WTC11 (cell line): ENCODE measurements around the gene ZC3H12D.

ENCODE experiments used
- CREB1 ChIP-seq: sonication (generic); formaldehyde crosslinking; IDR thresholded peaks from 2 replicates; pipeline ENCODE4 v1.8.0; 2023; ENCODE audit warnings: mild to moderate bottlenecking, missing genetic modification reagents
- CTCF ChIP-seq: fragments of 200-600 bp; IDR thresholded peaks from 2 replicates; pipeline ENCODE4 v1.8.0; 2022; ENCODE audit warnings: antibody characterized with exemption
- E2F4 ChIP-seq: sonication (generic); formaldehyde crosslinking; IDR thresholded peaks from 2 replicates; pipeline ENCODE4 v1.8.1; 2022; ENCODE audit warnings: low read depth, mild to moderate bottlenecking, moderate library complexity, missing genetic modification reagents, borderline replicate concordance
- HMGXB4 ChIP-seq: sonication (generic); formaldehyde crosslinking; IDR thresholded peaks from 2 replicates; pipeline ENCODE4 v1.8.1; 2023; ENCODE audit warnings: mild to moderate bottlenecking, moderate library complexity, missing genetic modification reagents
- RELA ChIP-seq: sonication (generic); formaldehyde crosslinking; IDR thresholded peaks from 2 replicates; pipeline ENCODE4 v1.8.1; 2022; ENCODE audit warnings: missing genetic modification reagents, mild to moderate bottlenecking, borderline replicate concordance
- ZNF138 ChIP-seq: sonication (generic); formaldehyde crosslinking; conservative IDR thresholded peaks from 2 replicates; pipeline ENCODE4 v1.8.1; 2022; ENCODE audit warnings: mild to moderate bottlenecking, moderate library complexity, missing genetic modification reagents

- TF ChIP-seq CREB1 (CRISPR knock-in tag) (no peak), ZNF138 (CRISPR knock-in tag) (no peak), E2F4 (CRISPR knock-in tag) (no peak), RELA (CRISPR knock-in tag) (no peak), CTCF (no peak), HMGXB4 (no peak)
These were observed 10.5 kb downstream of the ZC3H12D start for GRCh38 chr6:149474108-149474935.
